Thyroid gland (tissue), 4 donors: ENCODE data around the gene SMAD3.

Source experiments
- CTCF ChIP-seq, 6 experiments: fragments of 200-600 bp in 3 of 6; fragments of 450-650 bp in 3 of 6; sonication (generic) in 3 of 6; IDR thresholded peaks; one replicate each; pipeline ENCODE4 v1.5.1; 2016 to 2019; ENCODE audit warnings: antibody characterized with exemption in 6 of 6, mild to moderate bottlenecking in 2 of 6, inconsistent platforms in 1 of 6, moderate library complexity in 1 of 6
- POLR2A ChIP-seq, 2 donors: fragments of 450-650 bp; IDR thresholded peaks; one replicate each; pipeline ENCODE4 v1.6.1; 2017; ENCODE audit warnings: antibody characterized with exemption in 2 of 2, mild to moderate bottlenecking in 2 of 2, moderate library complexity in 1 of 2

GRCh38 chr15:67120839-67121643 is 55.6 kb downstream of the SMAD3 start:
- TF ChIP-seq CTCF (IDR thresholded peaks at IDR 0.05) (no peak), POLR2A (IDR thresholded peaks at IDR 0.05) (peak in 1 of 2 donors; percentile 22)
